Endodermal cell (in vitro differentiated cells): ENCODE measurements around the gene CRYBG3. TPM values are rescaled to one million over a fixed set of nuclear protein-coding genes. Genes with fewer than 3 reads are reported as not detected.

Experiments
- DNase-seq: peaks from one replicate; pipeline ENCODE4 v3.0.0-alpha.2; 2017
- H3K27ac ChIP-seq: 2 replicates; pipeline ENCODE4 v1.5.1; 2013; ENCODE audit warnings: mild to moderate bottlenecking, low read depth, low read length, moderate library complexity
- H3K27me3 ChIP-seq: 2 replicates; pipeline ENCODE4 v1.6.1; 2013; ENCODE audit warnings: mild to moderate bottlenecking, low read length, moderate library complexity; ENCODE audit not compliant: insufficient read depth, control insufficient read depth, poor library complexity, severe bottlenecking
- H3K36me3 ChIP-seq: 2 replicates; pipeline ENCODE4 v1.7.0; 2013; ENCODE audit warnings: mild to moderate bottlenecking, low read length, moderate library complexity; ENCODE audit not compliant: control insufficient read depth, insufficient read depth
- H3K4me1 ChIP-seq: one replicate; pipeline ENCODE4 v1.7.0; 2013; ENCODE audit warnings: low read length; ENCODE audit not compliant: control insufficient read depth, insufficient read depth
- H3K4me3 ChIP-seq: 2 replicates; pipeline ENCODE4 v1.5.1; 2013; ENCODE audit warnings: mild to moderate bottlenecking, low read length, moderate library complexity
- H3K9ac ChIP-seq: 2 replicates; pipeline ENCODE4 v1.6.1; 2013; ENCODE audit warnings: mild to moderate bottlenecking, low read length, moderate library complexity; ENCODE audit not compliant: poor library complexity, severe bottlenecking; ENCODE audit errors: extremely low read depth
- H3K9me3 ChIP-seq: 2 replicates; pipeline ENCODE4 v1.6.1; 2013; ENCODE audit warnings: mild to moderate bottlenecking, low read length, moderate library complexity; ENCODE audit not compliant: control insufficient read depth
- H3K27ac Mint-ChIP-seq: 2 replicates; pipeline ENCODE4 v1.8.0; 2020; ENCODE audit warnings: mixed read lengths
- H3K27me3 Mint-ChIP-seq: 2 replicates; pipeline ENCODE4 v1.8.0; 2021; ENCODE audit warnings: mild to moderate bottlenecking, mixed read lengths; ENCODE audit not compliant: insufficient read depth
- H3K36me3 Mint-ChIP-seq: 2 replicates; pipeline ENCODE4 v1.8.0; 2020; ENCODE audit warnings: low read depth, mixed read lengths
- H3K4me1 Mint-ChIP-seq: 2 replicates; pipeline ENCODE4 v1.8.0; 2020; ENCODE audit warnings: mixed read lengths
- H3K4me3 Mint-ChIP-seq: 2 replicates; pipeline ENCODE4 v1.8.0; 2020; ENCODE audit warnings: mild to moderate bottlenecking, moderate library complexity, mixed read lengths
- H3K9me3 Mint-ChIP-seq: 2 replicates; pipeline ENCODE4 v1.8.0; 2020; ENCODE audit warnings: mild to moderate bottlenecking, mixed read lengths
- CTCF ChIP-seq: fragments of 200-600 bp; sonication (generic); conservative IDR thresholded peaks from 2 replicates; pipeline ENCODE4 v1.5.0; 2021; ENCODE audit warnings: antibody characterized with exemption, mild to moderate bottlenecking
- WGBS, 2 experiments: methylation state at CpG; one replicate each; pipeline versions ENCODE4 v1.1.5 to v1.1.7; 2013; ENCODE audit warnings: missing lambda C conversion rate in 2 of 2, mixed read lengths in 1 of 2; ENCODE audit not compliant: insufficient coverage in 1 of 2, insufficient read length in 1 of 2; 5-methylcytosine and 5-hydroxymethylcytosine counted together
- total RNA-seq, 2 donors: library from RNA; stranded (reverse); fragmentation: NEBNext Ultra II Directional in 1 of 2; extraction: Animal tissue kit (Norgen Biotek cat#: 25700) in 1 of 2; gene quantifications; 2 replicates in 1 of 2; 3 replicates in 1 of 2; pipeline ENCODE4 v1.2.1, GENCODE V29; 2021

CRYBG3 gene
- total RNA-seq, 2 donors from 2014 or later: 9.7 to 10.8 TPM

GRCh38 chr3:97827741-97828471 is 6.1 kb downstream of the CRYBG3 start:
- 95% methylated on average over 2 of the region's 2 CpGs; no CpG with 5 or more reads in 1 of the 2 experiments for WGBS, 2 experiments
- Mint-ChIP-seq H3K27me3 (peaks cover 7% of the 10 kb centered on the region), H3K4me1 (peaks cover 22% of the 10 kb centered on the region), H3K27ac (no peak overlapping the region), H3K9me3 (peaks cover 4% of the 10 kb centered on the region), H3K36me3 (peaks cover 6% of the 10 kb centered on the region), H3K4me3 (no peak overlapping the region)
- TF ChIP-seq CTCF: no peak
- H3K4me3 ChIP-seq: no peak overlapping the region
- no peak overlapping the region for H3K27ac ChIP-seq
- no peaks in the 10 kb centered on the region for H3K9me3 ChIP-seq
- peaks cover 6% of the 10 kb centered on the region for H3K27me3 ChIP-seq
- H3K4me1 ChIP-seq: no peaks in the 10 kb centered on the region
- no peaks in the 10 kb centered on the region for H3K36me3 ChIP-seq
- DNase-seq: no peak
- no peak overlapping the region for H3K9ac ChIP-seq

GRCh38 chr3:97829198-97829597 is 7.4 kb downstream of the CRYBG3 start:
- H3K27ac ChIP-seq: no peak overlapping the region
- 82% methylated on average over 2 of the region's 2 CpGs; no CpG with 5 or more reads in 1 of the 2 experiments for WGBS, 2 experiments
- TF ChIP-seq CTCF: no peak
- Mint-ChIP-seq H3K9me3 (peaks cover 4% of the 10 kb centered on the region), H3K36me3 (peaks cover 6% of the 10 kb centered on the region), H3K27me3 (no peaks in the 10 kb centered on the region), H3K4me1 (peaks cover 10% of the 10 kb centered on the region), H3K4me3 (no peak overlapping the region), H3K27ac (no peak overlapping the region)
- H3K4me3 ChIP-seq: no peak overlapping the region
- H3K27me3 ChIP-seq: no peaks in the 10 kb centered on the region
- H3K9ac ChIP-seq: no peak overlapping the region
- no peak for DNase-seq
- H3K4me1 ChIP-seq: no peaks in the 10 kb centered on the region
- H3K36me3 ChIP-seq: no peaks in the 10 kb centered on the region
- no peaks in the 10 kb centered on the region for H3K9me3 ChIP-seq

GRCh38 chr3:97830638-97831037 is 8.8 kb downstream of the CRYBG3 start:
- H3K36me3 ChIP-seq: no peaks in the 10 kb centered on the region
- H3K27me3 Mint-ChIP-seq: no peaks in the 10 kb centered on the region
- no peaks in the 10 kb centered on the region for H3K4me1 ChIP-seq
- H3K36me3 Mint-ChIP-seq: peaks cover 6% of the 10 kb centered on the region
- peaks cover 8% of the 10 kb centered on the region for H3K4me1 Mint-ChIP-seq
- TF ChIP-seq CTCF: no peak
- H3K9me3 ChIP-seq: no peaks in the 10 kb centered on the region
- peaks cover 4% of the 10 kb centered on the region for H3K9me3 Mint-ChIP-seq
- no peak overlapping the region for H3K27ac Mint-ChIP-seq
- no peak overlapping the region for H3K4me3 Mint-ChIP-seq
- H3K9ac ChIP-seq: no peak overlapping the region
- H3K4me3 ChIP-seq: no peak overlapping the region
- no peaks in the 10 kb centered on the region for H3K27me3 ChIP-seq
- WGBS, 2 experiments: 85 to 100% methylated on average over 1 to 2 of the region's 2 CpGs
- DNase-seq: no peak
- H3K27ac ChIP-seq: no peak overlapping the region
